GM12892 (cell line): Measurements from ENCODE around the gene C10orf90.

Experiments
- POLR2A ChIP-seq: IDR thresholded peaks from 2 replicates; pipeline ENCODE4 v1.6.1; 2011; ENCODE audit warnings: low read depth, low read length, control low read depth
- POLR2AphosphoS5 ChIP-seq: IDR thresholded peaks from 2 replicates; pipeline ENCODE4 v1.6.1; 2011; ENCODE audit warnings: low read depth, low read length, control low read depth

- TF ChIP-seq POLR2AphosphoS5 = no peak
- TF ChIP-seq POLR2A = no peak
Observed at GRCh38 chr10:126595160-126595559, 75.3 kb downstream of the C10orf90 start.
